Suprapubic skin (tissue), 4 donors: ENCODE results near the gene ARHGAP35. TPM values are rescaled to one million over a fixed set of nuclear protein-coding genes. Genes with fewer than 3 reads are reported as not detected.

Experiments
- DNase-seq, 2 donors: peaks; one replicate each; pipeline ENCODE4 v3.0.0-alpha.2; 2019; ENCODE audit warnings: low spot score in 2 of 2
- H3K27ac ChIP-seq: fragments of 200-600 bp; sonication (generic); one replicate; pipeline ENCODE4 v1.5.1; 2019
- H3K27me3 ChIP-seq: fragments of 200-600 bp; sonication (generic); one replicate; pipeline ENCODE4 v1.5.1; 2019
- H3K36me3 ChIP-seq: fragments of 200-600 bp; sonication (generic); one replicate; pipeline ENCODE4 v1.5.1; 2019
- H3K4me1 ChIP-seq: fragments of 200-600 bp; sonication (generic); one replicate; pipeline ENCODE4 v1.5.1; 2019
- H3K4me3 ChIP-seq: fragments of 200-600 bp; sonication (generic); one replicate; pipeline ENCODE4 v1.5.1; 2019; ENCODE audit warnings: mild to moderate bottlenecking
- H3K9me3 ChIP-seq: fragments of 200-600 bp; sonication (generic); one replicate; pipeline ENCODE4 v1.5.1; 2019
- EP300 ChIP-seq: sonication (generic); formaldehyde crosslinking; IDR thresholded peaks from one replicate; pipeline ENCODE4 v1.6.1; 2017; ENCODE audit warnings: antibody characterized with exemption
- POLR2A ChIP-seq, 2 donors: fragments of 450-650 bp; IDR thresholded peaks; one replicate each; pipeline ENCODE4 v1.6.1; 2017; ENCODE audit warnings: antibody characterized with exemption in 2 of 2, mild to moderate bottlenecking in 2 of 2, moderate library complexity in 2 of 2
- POLR2AphosphoS5 ChIP-seq, 3 donors: sonication (generic); formaldehyde crosslinking; IDR thresholded peaks; one replicate each; pipeline ENCODE4 v1.6.1; 2017; ENCODE audit warnings: antibody characterized with exemption in 3 of 3
- WGBS: methylation state at CpG from one replicate; pipeline ENCODE4 v1.1.5; 2018; 5-methylcytosine and 5-hydroxymethylcytosine counted together
- total RNA-seq, 4 donors: library from RNA; depleted of rRNA; stranded (reverse); fragments of >200 nt; gene quantifications; one replicate each; pipeline ENCODE4 v1.1.0, GENCODE V29; 2016
- TF ChIP-seq, protein P1 (sequence below), 2 donors: fragments of 200-600 bp in 1 of 2; fragments of 450-650 bp in 1 of 2; sonication (generic) in 1 of 2; IDR thresholded peaks; one replicate each; pipeline ENCODE4 v1.5.1; 2016 to 2019; ENCODE audit warnings: antibody characterized with exemption in 2 of 2, mild to moderate bottlenecking in 1 of 2, moderate library complexity in 1 of 2

ARHGAP35 gene
- total RNA-seq, 4 donors from 2014 or later = 33.9 to 54.2 (median 46.5) TPM

DNA sequence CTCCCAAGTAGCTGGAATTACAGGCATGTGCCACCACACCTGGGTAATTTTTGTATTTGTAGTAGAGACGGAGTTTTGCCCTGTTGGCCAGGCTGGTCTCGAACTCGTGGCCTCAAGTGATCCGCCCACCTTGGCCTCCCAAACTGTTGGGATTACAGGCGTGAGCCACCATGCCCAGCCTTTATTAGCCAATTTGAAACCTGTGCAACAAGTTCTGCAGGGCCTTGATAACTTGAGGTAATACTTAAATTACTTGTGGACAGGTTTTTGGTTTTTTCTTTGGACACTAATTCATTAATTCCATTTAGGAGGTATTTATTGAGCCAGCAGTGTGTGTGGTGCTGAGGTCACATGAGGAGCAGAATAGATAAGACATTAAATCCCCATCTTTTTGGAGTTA is 39.5 kb downstream of the ARHGAP35 start:
- Histone ChIP-seq H3K36me3 (no peaks in the 10 kb centered on the region), H3K9me3 (no peaks in the 10 kb centered on the region), H3K4me1 (peaks cover 58% of the 10 kb centered on the region), H3K27ac (no peak overlapping the region), H3K4me3 (no peak overlapping the region), H3K27me3 (no peaks in the 10 kb centered on the region)
- DNase-seq = peak in 1 of 2 donors; percentile 24
- TF ChIP-seq EP300 = no peak
- TF ChIP-seq, protein P1, sequence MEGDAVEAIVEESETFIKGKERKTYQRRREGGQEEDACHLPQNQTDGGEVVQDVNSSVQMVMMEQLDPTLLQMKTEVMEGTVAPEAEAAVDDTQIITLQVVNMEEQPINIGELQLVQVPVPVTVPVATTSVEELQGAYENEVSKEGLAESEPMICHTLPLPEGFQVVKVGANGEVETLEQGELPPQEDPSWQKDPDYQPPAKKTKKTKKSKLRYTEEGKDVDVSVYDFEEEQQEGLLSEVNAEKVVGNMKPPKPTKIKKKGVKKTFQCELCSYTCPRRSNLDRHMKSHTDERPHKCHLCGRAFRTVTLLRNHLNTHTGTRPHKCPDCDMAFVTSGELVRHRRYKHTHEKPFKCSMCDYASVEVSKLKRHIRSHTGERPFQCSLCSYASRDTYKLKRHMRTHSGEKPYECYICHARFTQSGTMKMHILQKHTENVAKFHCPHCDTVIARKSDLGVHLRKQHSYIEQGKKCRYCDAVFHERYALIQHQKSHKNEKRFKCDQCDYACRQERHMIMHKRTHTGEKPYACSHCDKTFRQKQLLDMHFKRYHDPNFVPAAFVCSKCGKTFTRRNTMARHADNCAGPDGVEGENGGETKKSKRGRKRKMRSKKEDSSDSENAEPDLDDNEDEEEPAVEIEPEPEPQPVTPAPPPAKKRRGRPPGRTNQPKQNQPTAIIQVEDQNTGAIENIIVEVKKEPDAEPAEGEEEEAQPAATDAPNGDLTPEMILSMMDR (IDR thresholded peaks at IDR 0.05) = no peak
- TF ChIP-seq POLR2AphosphoS5 (IDR thresholded peaks at IDR 0.05) = no peak
- no peak for TF ChIP-seq POLR2A (IDR thresholded peaks at IDR 0.05)
- 74% methylated on average over 5 of the region's 5 CpGs for WGBS

DNA sequence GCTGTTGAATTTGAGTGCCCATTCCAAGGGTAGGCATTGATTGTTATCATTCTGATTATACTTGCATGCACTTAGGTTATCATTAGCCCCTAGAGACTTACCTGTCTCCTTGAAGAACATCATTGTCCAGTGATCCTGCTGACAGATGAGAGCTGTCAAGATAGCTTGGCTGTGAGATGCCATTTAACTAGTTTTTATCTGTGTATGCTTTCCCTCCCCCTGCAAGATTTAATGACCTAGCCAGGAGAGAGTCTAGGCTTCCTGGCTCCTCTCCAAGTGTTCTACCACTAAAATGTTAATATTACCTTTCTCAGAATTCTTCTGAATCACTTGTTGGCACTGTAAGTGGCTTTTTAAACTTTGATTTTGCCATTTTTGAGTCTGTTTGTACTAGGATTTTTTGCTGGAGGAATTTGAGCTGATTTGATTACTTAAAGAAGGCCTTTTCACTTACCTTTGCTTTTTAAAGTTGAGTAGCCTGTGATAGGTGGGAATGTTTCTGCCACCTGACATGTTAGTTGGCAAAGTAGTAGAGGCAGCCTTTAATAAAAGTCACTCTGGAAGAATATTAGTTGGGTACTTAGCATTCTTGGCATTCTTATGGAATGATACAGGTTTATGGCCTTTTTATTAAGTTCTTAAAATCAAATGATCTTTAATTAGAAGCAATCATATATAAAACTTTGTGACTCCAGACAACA is 41.1 kb downstream of the ARHGAP35 start:
- Histone ChIP-seq H3K4me1 (peaks cover 60% of the 10 kb centered on the region), H3K27me3 (no peaks in the 10 kb centered on the region), H3K36me3 (no peaks in the 10 kb centered on the region), H3K27ac (peak overlapping the region; percentile 77), H3K9me3 (no peaks in the 10 kb centered on the region), H3K4me3 (no peak overlapping the region)
- DNase-seq = no peak
- TF ChIP-seq POLR2AphosphoS5 (IDR thresholded peaks at IDR 0.05) (no peak), POLR2A (IDR thresholded peaks at IDR 0.05) (no peak), EP300 (no peak)
- TF ChIP-seq, protein P1 (IDR thresholded peaks at IDR 0.05) = no peak

DNA sequence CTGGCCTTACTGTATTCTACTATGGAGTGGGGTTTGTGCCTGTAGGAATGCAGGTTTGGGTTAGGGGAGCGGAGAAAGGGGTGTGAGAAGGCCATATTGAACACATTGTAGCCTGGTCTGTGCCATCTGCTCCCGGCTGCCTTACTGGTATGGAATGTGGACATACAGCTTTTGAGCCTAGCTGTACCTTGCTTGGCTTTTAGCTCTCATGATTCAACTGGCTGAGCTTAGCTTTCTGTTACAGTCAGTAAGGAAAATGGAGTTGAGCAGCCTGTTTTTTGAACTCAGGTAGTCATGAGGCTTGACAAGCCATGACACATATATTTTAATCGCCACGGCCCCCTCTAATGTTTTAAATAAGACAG is 41.6 kb downstream of the ARHGAP35 start:
- H3K27me3 ChIP-seq = no peaks in the 10 kb centered on the region
- no peaks in the 10 kb centered on the region for H3K36me3 ChIP-seq
- H3K4me1 ChIP-seq = peaks cover 60% of the 10 kb centered on the region
- H3K4me3 ChIP-seq = no peak overlapping the region
- WGBS = 45% methylated on average over 4 of the region's 4 CpGs
- peak in 1 of 2 donors; percentile 40 for DNase-seq
- H3K27ac ChIP-seq = peak overlapping the region; percentile 77
- TF ChIP-seq POLR2AphosphoS5 (IDR thresholded peaks at IDR 0.05) (no peak), EP300 (no peak), POLR2A (IDR thresholded peaks at IDR 0.05) (no peak)
- TF ChIP-seq, protein P1 (IDR thresholded peaks at IDR 0.05) = no peak
- no peaks in the 10 kb centered on the region for H3K9me3 ChIP-seq

DNA sequence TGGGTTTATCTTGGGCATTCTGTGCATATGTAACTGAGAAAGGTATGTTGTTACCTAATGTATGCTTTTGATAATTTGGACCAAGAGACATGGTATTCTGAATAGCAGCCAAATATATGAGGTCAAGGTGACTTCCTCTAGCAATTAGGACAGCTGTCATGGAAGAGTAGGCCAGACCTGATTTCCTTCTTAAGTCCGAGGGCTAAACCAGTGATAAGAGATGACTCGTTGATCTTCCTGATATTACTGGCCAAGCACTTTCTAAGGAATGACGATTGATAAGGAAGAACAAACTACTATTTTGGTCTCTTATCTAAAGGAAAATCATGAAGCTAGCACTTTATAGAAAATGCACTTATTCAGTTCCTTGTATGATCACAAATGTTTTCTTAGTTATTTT is 42.7 kb downstream of the ARHGAP35 start:
- Histone ChIP-seq H3K4me3 (no peak overlapping the region), H3K27me3 (no peaks in the 10 kb centered on the region), H3K9me3 (no peaks in the 10 kb centered on the region), H3K4me1 (peaks cover 65% of the 10 kb centered on the region), H3K27ac (peak overlapping the region; percentile 77), H3K36me3 (no peaks in the 10 kb centered on the region)
- DNase-seq = no peak
- 29% methylated on average over 3 of the region's 3 CpGs for WGBS
- TF ChIP-seq POLR2AphosphoS5 (IDR thresholded peaks at IDR 0.05) (no peak), POLR2A (IDR thresholded peaks at IDR 0.05) (no peak), EP300 (no peak)
- TF ChIP-seq, protein P1 (IDR thresholded peaks at IDR 0.05) = no peak

DNA sequence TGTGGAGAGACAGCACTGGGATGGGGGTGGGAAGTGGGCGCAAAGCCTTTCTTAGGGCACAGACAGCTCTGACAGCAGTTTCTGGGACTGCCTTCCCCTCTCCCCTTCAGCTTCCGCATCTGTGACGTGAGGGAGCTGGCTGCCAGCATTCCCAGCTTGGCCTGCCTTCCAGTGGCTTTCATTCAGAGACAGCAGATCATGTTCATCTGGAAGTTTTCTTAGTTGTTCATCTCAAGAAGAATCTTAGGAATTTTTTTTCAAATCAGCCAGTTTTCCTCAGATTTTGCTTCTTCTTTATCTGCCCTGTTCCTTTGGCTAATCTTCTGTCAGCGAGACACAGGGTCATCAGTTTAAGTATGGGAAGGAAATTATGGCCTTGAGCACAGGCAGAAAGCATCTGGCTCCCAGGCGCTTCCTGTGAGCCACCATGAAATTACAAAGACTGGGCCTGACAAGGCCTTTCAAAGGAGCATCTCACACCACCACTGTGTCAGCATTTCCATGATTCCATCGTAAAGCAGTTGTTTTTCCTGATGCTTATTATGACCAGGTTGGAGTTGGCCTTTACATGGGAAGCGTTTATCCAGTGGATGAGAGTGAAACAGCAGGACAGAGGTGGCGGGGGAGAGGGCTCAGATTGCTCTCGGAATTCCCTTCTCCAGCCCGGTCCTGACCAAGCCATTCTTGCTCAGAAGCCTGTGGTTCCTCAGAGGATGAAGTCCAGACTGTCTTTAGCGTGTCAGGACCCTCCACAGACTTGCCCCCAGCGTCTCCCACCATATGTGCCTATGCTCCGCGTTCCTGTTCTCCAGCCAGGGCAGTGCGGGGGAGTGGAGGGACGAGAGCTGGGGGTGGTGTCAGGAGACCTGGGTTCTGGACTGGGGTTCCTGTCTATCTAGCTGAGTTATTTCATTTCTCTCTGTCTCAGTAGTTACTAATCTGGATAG is 43.6 kb downstream of the ARHGAP35 start:
- peak in 1 of 2 donors; percentile 53 for DNase-seq
- TF ChIP-seq, protein P1 (IDR thresholded peaks at IDR 0.05) = no peak
- TF ChIP-seq POLR2AphosphoS5 (IDR thresholded peaks at IDR 0.05) (no peak), POLR2A (IDR thresholded peaks at IDR 0.05) (no peak), EP300 (no peak)
- H3K4me3 ChIP-seq = no peak overlapping the region
- no peaks in the 10 kb centered on the region for H3K36me3 ChIP-seq
- WGBS = 69% methylated on average over 16 of the region's 16 CpGs
- no peaks in the 10 kb centered on the region for H3K27me3 ChIP-seq
- H3K27ac ChIP-seq = peak overlapping the region; percentile 77
- H3K4me1 ChIP-seq = peaks cover 69% of the 10 kb centered on the region
- no peaks in the 10 kb centered on the region for H3K9me3 ChIP-seq
